SK-N-SH (cell line): Measurements from ENCODE around the gene SLC6A3.

Experiments
- EP300 ChIP-seq, 2 experiments: IDR thresholded peaks; 2 replicates each; pipeline versions ENCODE4 v1.4.0 to v1.6.1; 2012; ENCODE audit warnings: borderline replicate concordance in 1 of 2, low read depth in 1 of 2, low read length in 1 of 2
- GATA2 ChIP-seq: sonication (generic); formaldehyde crosslinking; IDR thresholded peaks from 2 replicates; pipeline ENCODE4 v1.5.0; 2020; ENCODE audit warnings: mild to moderate bottlenecking, missing genetic modification reagents
- TAF1 ChIP-seq: IDR thresholded peaks from 2 replicates; pipeline ENCODE4 v1.6.1; 2012; ENCODE audit warnings: low read depth, mild to moderate bottlenecking, low read length, moderate library complexity, borderline replicate concordance
- TCF12 ChIP-seq: IDR thresholded peaks from 2 replicates; pipeline ENCODE4 v1.4.0; 2012
- TF ChIP-seq, protein P1 (sequence below): fragments of 200-600 bp; sonication (generic); IDR thresholded peaks from 2 replicates; pipeline ENCODE4 v1.6.1; 2017; ENCODE audit warnings: antibody characterized with exemption, mild to moderate bottlenecking, moderate library complexity
- TF ChIP-seq, protein P2 (sequence below): IDR thresholded peaks from 2 replicates; pipeline ENCODE4 v1.6.1; 2012; ENCODE audit warnings: mild to moderate bottlenecking, low read depth, low read length, moderate library complexity
- TF ChIP-seq, protein P3 (sequence below): IDR thresholded peaks from 2 replicates; pipeline ENCODE4 v1.4.0; 2012; ENCODE audit warnings: low read depth, borderline replicate concordance

DNA sequence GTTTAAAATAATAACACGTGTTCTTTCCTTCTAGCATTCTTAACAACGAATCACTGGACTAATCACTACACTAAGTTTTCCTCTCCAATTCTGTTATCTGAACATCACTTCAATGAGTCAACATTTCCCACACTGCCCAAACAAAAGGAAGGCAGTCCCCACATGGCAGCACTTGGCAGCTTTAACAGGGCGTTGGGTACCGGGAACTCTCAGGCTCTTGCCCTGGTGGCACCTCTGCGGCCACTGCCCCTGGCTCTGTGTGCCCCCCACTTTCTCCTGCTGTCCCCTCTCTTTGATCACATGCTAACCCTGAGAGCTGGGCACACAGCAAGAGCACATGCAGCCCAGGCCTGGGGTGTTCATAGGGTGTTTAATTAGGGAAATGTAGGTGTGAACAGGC lies 15.7 kb downstream of the SLC6A3 start:
- TF ChIP-seq, protein P1, sequence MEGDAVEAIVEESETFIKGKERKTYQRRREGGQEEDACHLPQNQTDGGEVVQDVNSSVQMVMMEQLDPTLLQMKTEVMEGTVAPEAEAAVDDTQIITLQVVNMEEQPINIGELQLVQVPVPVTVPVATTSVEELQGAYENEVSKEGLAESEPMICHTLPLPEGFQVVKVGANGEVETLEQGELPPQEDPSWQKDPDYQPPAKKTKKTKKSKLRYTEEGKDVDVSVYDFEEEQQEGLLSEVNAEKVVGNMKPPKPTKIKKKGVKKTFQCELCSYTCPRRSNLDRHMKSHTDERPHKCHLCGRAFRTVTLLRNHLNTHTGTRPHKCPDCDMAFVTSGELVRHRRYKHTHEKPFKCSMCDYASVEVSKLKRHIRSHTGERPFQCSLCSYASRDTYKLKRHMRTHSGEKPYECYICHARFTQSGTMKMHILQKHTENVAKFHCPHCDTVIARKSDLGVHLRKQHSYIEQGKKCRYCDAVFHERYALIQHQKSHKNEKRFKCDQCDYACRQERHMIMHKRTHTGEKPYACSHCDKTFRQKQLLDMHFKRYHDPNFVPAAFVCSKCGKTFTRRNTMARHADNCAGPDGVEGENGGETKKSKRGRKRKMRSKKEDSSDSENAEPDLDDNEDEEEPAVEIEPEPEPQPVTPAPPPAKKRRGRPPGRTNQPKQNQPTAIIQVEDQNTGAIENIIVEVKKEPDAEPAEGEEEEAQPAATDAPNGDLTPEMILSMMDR, result no peak
- TF ChIP-seq GATA2 (CRISPR knock-in tag) (no peak), EP300 (IDR thresholded peaks at IDR 0.05; ENCODE audit: borderline replicate concordance in 1 of 2, low read depth in 1 of 2, low read length in 1 of 2) (no peak), TCF12 (no peak), TAF1 (no peak)
- TF ChIP-seq, protein P2, sequence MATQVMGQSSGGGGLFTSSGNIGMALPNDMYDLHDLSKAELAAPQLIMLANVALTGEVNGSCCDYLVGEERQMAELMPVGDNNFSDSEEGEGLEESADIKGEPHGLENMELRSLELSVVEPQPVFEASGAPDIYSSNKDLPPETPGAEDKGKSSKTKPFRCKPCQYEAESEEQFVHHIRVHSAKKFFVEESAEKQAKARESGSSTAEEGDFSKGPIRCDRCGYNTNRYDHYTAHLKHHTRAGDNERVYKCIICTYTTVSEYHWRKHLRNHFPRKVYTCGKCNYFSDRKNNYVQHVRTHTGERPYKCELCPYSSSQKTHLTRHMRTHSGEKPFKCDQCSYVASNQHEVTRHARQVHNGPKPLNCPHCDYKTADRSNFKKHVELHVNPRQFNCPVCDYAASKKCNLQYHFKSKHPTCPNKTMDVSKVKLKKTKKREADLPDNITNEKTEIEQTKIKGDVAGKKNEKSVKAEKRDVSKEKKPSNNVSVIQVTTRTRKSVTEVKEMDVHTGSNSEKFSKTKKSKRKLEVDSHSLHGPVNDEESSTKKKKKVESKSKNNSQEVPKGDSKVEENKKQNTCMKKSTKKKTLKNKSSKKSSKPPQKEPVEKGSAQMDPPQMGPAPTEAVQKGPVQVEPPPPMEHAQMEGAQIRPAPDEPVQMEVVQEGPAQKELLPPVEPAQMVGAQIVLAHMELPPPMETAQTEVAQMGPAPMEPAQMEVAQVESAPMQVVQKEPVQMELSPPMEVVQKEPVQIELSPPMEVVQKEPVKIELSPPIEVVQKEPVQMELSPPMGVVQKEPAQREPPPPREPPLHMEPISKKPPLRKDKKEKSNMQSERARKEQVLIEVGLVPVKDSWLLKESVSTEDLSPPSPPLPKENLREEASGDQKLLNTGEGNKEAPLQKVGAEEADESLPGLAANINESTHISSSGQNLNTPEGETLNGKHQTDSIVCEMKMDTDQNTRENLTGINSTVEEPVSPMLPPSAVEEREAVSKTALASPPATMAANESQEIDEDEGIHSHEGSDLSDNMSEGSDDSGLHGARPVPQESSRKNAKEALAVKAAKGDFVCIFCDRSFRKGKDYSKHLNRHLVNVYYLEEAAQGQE, result no peak
- TF ChIP-seq, protein P3, sequence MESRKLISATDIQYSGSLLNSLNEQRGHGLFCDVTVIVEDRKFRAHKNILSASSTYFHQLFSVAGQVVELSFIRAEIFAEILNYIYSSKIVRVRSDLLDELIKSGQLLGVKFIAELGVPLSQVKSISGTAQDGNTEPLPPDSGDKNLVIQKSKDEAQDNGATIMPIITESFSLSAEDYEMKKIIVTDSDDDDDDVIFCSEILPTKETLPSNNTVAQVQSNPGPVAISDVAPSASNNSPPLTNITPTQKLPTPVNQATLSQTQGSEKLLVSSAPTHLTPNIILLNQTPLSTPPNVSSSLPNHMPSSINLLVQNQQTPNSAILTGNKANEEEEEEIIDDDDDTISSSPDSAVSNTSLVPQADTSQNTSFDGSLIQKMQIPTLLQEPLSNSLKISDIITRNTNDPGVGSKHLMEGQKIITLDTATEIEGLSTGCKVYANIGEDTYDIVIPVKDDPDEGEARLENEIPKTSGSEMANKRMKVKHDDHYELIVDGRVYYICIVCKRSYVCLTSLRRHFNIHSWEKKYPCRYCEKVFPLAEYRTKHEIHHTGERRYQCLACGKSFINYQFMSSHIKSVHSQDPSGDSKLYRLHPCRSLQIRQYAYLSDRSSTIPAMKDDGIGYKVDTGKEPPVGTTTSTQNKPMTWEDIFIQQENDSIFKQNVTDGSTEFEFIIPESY, result no peak
